ENCODE measurements around the gene GPR82.
"Not testable (repeated sequence)": the region's sequence is repeated elsewhere in the genome, so short reads cannot be mapped to it uniquely, and the experiment has no call there.

The GPR82 gene

DNA sequence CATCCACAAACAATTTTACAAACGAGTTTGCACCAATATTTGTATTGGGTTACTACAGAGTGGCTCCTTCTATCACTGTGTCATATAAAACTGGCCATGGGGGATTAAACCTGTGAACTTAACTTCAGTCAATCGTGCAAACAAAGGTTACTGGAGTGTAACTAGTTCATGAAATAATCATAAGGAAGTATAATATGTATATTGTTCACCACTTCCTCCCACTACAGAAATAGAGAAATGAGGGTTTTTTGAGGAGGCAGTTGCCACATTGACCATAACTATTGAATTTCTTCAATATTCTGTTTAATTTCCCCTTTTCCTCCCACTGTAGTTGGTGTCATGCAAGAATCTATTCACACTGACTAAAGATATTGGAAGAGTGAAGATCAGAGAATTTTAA, at the start of gene GPR82:
GPR82 (plus strand) TSS at position 356 of the 400 bp plus-strand sequence. CDS start 2,846 bp downstream, outside the sequence.
- no peak for DNase-seq (ENCODE audit: low read depth in 2 of 2)

DNA sequence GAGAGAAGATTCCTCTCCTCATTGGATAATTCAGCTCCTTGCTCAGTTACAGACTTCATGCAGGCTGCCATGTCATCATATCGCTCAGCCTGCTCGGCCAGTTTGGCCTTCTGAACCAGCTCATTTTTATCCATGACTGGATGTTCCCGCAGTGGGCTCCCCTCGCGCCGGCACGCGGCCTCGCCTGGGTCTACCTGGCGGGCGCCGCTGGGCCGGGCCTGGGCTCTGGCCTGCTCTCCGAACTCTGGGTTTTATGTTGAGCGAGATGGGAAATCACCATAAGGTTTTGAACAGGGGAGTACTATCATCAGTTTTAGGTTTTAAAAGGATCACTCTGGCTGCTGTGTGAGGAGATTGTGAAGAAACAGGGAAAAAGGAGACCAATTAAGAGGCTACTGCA, 47.6 kb upstream of the GPR82 start:
- not testable (repeated sequence) for DNase-seq (ENCODE audit: low read depth in 2 of 2)

DNA sequence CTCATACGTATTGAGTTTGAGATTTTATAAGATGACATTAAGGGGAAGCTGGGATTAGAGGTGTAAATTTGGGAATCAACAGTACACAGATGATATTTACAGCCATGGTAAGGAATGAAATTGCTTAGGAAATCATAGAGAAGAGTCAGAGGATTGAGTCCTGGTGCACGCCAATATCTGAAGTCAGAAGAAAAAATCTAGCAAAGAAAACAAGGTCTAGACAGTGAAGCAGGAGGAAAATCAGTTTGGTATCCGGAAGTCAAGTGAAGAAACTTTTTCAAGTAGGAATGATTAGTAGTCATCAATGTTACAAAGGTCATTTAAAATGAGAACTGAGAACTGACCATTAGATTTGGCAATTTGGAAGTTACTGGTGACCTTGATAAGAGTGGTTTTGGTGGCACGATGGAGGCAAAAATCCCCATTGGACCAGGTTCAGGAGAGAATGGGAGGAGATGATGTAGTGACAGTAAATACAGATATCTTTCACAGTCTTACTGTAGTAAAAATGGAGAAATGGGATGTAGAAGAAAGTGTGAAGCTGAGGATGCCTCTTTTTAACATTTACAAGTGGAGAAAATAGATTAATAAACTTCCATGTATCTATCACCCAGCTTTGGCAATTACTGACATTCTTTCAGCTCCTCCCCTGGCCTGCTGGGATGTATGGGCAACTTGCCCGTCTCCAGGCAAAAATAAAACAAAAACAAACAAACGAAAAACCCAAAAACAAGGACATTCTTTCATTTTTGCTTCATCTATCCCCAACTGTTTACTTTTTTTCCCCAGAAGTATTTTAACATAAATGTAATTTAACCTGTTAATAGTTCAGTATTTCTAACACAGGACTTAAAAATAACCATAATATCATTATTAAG, 46.6 kb upstream of the GPR82 start:
- no peak for DNase-seq (ENCODE audit: low read depth in 2 of 2)

DNA sequence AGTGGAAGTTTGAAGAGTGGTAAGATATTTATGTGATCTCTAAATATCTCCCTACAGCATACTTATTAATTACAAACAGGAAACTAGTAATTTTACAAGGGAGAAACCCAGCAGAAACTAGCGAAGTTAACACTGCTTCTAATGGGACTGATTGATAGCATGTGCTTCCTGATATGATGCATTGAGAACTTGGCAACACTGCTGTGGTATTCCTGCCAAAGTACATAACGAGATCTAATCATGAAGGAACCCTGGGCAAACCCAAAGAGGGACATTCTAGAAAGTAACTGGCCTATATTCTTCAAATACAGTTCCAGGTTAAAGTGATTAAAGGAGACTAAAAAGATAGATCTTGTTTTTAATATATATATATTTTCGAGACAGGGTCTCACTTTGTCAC, 39.8 kb upstream of the GPR82 start:
- no peak for DNase-seq (ENCODE audit: low read depth in 2 of 2)

DNA sequence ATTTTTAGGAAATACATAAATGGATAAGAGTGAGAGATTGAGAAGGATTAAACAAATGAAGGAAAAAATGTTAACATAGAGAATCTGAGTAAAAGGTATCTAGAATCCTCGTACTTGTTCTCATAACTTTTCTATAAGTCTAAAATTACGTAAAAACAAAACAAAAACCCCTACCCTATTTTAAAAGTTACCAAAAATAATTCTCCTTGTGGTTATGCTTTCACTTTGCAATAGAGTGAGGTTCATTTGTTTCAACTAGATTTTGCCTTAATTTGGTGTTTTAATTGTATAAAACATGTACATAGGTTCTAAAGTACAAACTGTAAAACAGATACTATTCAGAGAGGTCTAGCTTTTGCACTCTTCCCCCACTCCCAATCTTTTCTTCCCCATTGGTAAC, 39.0 kb upstream of the GPR82 start:
- no peak for DNase-seq (ENCODE audit: low read depth in 2 of 2)

DNA sequence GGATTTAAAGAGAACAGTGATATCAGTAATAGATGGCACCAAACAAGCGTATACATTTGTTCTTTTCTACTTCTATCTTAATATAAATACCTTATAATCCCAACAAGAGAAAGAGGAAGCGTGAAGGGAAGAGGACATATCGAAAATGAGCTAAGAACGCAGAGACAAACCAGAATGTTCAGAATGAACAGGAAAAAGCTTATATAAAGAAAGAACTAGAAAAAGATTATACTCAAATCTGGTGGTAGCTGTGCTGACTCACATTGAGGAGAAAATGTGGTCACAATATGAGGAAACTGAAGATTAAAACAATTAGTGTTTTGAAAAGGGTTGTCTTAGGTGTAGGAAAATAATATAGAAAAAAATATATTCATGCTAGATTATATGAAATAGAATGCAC, 37.2 kb upstream of the GPR82 start:
- DNase-seq (ENCODE audit: low read depth in 2 of 2), result no peak

DNA sequence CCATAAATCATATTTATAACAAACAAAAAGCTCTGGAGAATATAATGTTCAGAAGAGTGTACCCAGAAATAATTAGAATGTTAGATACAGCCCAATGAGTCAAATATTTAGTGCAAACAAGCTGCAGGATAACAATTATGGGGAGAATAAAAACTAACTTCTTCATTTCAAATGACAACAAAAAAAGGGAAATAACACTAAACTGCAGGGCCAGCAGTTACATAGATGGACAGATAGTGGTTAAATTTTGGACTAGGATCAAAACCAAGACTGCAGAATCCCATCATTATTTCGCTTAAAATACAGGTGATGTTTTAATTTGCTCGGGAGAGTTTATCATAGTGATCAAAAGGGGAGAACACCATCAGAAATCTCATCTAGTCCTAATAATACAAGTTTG, 35.8 kb upstream of the GPR82 start:
- no peak for DNase-seq (ENCODE audit: low read depth in 2 of 2)

- no peak for DNase-seq (ENCODE audit: low read depth in 2 of 2)
Measured at GRCh38 chrX:41688835-41689234, 35.1 kb upstream of the GPR82 start, which contains the start of gene GPR34. GPR34 (plus strand) TSS chrX:41688973; CDS start chrX:41695634, 6,661 bp downstream.

GRCh38 chrX:41689711-41690110, 34.3 kb upstream of the GPR82 start:
- DNase-seq (ENCODE audit: low read depth in 2 of 2), result no peak

DNA sequence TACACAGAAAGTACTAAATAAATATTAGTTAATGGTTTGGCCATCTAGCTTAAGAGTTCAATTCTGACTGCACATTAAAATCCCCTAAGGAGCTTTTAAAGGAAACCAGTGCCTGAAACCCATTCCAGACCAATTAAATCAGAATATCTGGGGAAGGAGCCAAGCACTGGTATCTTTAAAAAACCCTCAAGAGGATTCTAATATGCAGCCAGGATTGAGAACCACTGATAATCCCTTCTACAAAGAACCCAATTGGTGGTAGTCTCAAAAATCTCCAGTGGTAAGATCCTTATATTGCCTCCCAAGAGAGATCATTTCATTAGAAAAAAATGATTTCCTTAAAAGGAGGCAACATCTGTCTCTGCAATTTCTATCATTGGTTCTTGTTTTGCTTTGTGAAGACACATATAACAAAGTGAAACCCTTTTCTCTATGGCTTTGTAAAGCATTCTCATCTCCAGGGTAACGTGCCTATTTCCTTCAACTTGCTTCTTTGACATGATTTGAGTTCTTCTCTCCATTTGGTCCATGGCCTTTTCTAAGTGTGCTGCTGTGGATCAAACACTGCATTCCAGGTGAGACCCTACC, 31.7 kb upstream of the GPR82 start:
- DNase-seq (ENCODE audit: low read depth in 2 of 2), result peak; percentile 59 to 71

DNA sequence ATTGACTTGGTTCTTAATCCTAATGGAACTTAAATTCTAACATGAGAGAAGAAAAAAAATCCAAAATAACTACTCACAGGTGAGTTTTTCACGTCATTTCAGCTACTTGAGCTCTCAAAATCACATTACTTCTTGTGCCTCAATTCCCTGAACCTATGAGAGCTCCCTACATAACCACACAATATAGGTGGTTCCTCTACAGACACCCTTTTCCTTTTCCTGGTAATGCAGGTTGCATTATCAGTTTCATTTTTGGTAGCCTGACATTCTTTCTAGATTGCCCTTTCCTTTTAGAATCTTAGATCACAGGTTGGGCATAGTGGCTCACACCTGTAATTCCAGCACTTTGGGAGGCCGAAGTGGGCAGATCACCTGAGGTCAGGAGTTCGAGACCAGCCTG, 31.0 kb upstream of the GPR82 start:
- no peak for DNase-seq (ENCODE audit: low read depth in 2 of 2)

- DNase-seq (ENCODE audit: low read depth in 2 of 2), result peak in 1 of 2 experiments; percentile 6
Measured at GRCh38 chrX:41695426-41695825, 28.6 kb upstream of the GPR82 start.

GRCh38 chrX:41703574-41704029, 20.4 kb upstream of the GPR82 start:
- no peak for DNase-seq (ENCODE audit: low read depth in 2 of 2)

- no peak for DNase-seq (ENCODE audit: low read depth in 2 of 2)
Measured at GRCh38 chrX:41705042-41705441, 18.9 kb upstream of the GPR82 start.

- DNase-seq (ENCODE audit: low read depth in 2 of 2), result no peak
Measured at GRCh38 chrX:41705680-41706374, 18.2 kb upstream of the GPR82 start.

GRCh38 chrX:41707218-41707617, 16.8 kb upstream of the GPR82 start:
- DNase-seq (ENCODE audit: low read depth in 2 of 2), result no peak

- DNase-seq (ENCODE audit: low read depth in 2 of 2), result no peak
Measured at GRCh38 chrX:41708486-41708885, 15.5 kb upstream of the GPR82 start.

DNA sequence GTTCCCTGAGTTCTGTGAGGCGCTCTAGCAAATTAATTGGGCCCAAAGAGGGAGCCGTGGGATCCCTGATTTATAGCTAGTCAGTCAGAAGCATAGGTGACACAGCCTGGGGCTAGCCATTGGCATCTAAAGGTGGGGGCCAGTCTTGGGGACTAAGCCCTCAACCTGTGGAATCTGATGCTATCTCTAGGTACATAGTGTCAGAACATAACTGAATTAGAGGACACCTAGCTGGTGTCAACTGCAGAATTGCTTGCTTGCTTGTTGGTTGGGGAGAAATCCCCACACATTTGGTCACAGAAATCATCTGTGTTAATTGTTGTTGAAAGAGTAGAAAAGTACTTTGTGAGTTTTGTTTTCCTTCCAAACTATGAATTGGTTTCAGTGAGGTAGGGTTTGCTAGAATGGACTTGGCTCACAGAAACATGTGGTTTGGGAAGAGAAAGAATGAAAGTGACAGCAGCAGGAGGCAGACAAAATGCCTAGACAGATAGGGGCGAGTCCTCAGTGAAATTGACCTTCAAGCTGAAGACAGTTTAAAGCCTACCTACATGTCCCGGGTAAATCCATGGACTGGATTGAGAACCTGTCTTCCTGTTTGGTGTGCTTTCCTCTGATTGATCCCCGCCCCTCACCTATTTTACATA, 12.8 kb upstream of the GPR82 start:
- no peak for DNase-seq (ENCODE audit: low read depth in 2 of 2)

- no peak for DNase-seq (ENCODE audit: low read depth in 2 of 2)
Measured at GRCh38 chrX:41716222-41716621, 7.8 kb upstream of the GPR82 start.

DNA sequence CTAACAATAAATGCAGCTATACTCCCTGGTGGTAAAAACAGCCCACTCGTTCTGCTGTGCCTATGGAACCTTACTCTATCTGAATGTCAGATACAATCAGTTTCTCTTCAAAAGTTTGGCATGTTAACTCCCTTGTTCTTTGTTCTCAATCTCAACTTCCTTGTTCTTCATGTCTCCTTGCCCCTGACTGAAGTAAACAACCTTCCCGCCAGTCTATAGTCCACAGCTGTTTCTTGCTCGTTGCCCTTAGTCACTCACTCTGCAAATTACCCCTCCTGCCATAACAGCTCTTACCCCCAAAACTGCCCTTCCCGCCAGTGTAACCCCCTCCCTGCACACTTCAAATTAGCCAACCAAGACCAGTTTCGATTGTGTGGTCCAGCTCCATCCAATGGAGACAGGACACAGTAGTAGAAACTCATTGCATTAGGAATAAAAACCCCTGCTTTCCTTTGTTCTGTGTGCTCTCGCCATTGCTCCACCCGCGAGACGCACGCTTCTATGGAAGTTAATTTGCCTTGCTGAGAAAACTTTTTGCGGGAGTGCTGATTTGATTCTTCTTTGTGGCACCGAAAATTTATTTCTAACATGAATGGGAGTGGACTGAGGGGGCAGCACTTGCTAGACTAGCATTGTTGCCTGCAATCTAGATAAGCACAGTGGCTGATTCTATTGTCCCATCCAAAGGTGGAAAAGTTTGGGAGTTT, 7.1 kb upstream of the GPR82 start:
- DNase-seq (ENCODE audit: low read depth in 2 of 2), result no peak

DNA sequence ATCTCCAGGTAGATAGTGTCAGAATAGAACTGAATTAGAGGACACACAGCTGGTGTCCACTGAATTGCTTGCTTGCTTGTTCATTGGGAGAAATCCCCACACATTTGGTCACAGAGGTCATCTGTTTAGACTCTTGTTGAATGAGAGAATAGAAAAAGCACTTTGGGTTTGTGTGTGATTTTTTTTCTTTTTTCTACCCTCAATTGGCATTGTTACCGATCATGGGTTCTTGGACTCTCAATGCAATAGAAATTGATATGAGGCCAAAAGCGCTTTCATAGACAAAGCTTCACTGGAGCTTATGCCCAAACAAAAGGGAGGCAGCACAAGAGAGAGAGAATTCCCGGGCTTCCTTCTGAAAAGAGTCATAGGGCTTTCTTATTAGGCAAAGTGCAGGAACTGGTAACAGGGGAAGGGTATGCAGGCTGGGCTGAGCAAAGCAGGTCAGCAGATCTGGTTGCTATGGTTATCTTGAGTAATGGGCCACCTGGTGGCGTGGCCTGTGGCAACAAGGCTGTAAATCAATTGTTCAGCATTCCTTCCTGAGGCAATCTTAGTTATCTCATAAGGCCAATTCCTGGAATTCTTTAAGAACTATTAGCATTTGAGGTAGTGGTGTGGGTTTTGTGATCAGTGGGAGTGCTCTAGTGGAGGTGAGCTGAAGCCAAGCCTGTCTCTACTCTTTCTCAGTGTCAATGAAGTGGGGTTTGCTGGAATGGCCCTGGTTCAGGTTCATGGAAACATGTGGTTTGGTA, 5.3 kb upstream of the GPR82 start:
- DNase-seq (ENCODE audit: low read depth in 2 of 2), result no peak

Data from fibroblast of skin of left biceps (primary cell).